Prostate gland (tissue), 2 donors: ENCODE results near the gene WBP1. TPM values are rescaled to one million over a fixed set of nuclear protein-coding genes. Genes with fewer than 3 reads are reported as not detected.
"Not testable (repeated sequence)": the region's sequence is repeated elsewhere in the genome, so short reads cannot be mapped to it uniquely, and the experiment has no call there.

Experiments
- DNase-seq: peaks from one replicate; pipeline ENCODE4 v3.0.0-alpha.2; 2019; ENCODE audit warnings: low spot score
- H3K27ac ChIP-seq, 2 donors: fragments of 200-600 bp; sonication (generic); 2 replicates each; pipeline ENCODE4 v1.5.1; 2017 to 2019
- H3K27me3 ChIP-seq: fragments of 200-600 bp; sonication (generic); replicated peaks from 2 replicates; pipeline ENCODE4 v1.5.1; 2019; ENCODE audit not compliant: insufficient read depth
- H3K36me3 ChIP-seq, 2 donors: fragments of 200-600 bp; sonication (generic); 1 replicate in 1 of 2; 2 replicates in 1 of 2; pipeline versions ENCODE4 v1.5.1 to v1.8.1; 2017 to 2019
- H3K4me1 ChIP-seq: fragments of 200-600 bp; sonication (generic); replicated peaks from 2 replicates; pipeline ENCODE4 v1.5.1; 2019
- H3K4me3 ChIP-seq, 2 donors: fragments of 200-600 bp; sonication (generic); 2 replicates each; pipeline ENCODE4 v1.5.1; 2017 to 2019
- H3K9me3 ChIP-seq: fragments of 200-600 bp; sonication (generic); 2 replicates; pipeline ENCODE4 v1.5.1; 2017
- CTCF ChIP-seq, 4 experiments: fragments of 200-600 bp in 2 of 4; fragments of 450-650 bp in 2 of 4; sonication (generic) in 2 of 4; IDR thresholded peaks; 1 replicate in 3 of 4; 2 replicates in 1 of 4; pipeline ENCODE4 v1.5.1; 2016 to 2019; ENCODE audit warnings: antibody characterized with exemption in 4 of 4, mild to moderate bottlenecking in 2 of 4, moderate library complexity in 2 of 4
- POLR2A ChIP-seq: fragments of 450-650 bp; IDR thresholded peaks from one replicate; pipeline ENCODE4 v1.6.1; 2016; ENCODE audit warnings: antibody characterized with exemption, mild to moderate bottlenecking
- POLR2AphosphoS5 ChIP-seq: sonication (generic); formaldehyde crosslinking; IDR thresholded peaks from one replicate; pipeline ENCODE4 v1.6.1; 2017; ENCODE audit warnings: antibody characterized with exemption
- WGBS: methylation state at CpG from one replicate; pipeline ENCODE4 v1.1.5; 2018; 5-methylcytosine and 5-hydroxymethylcytosine counted together
- intact Hi-C: fragments of 100-400 bp; cut with DNase I; formaldehyde crosslinking; loops from one replicate; pipeline ENCODE4 v1.14.2; 2022
- total RNA-seq, 2 donors: library from RNA; depleted of rRNA; stranded (reverse); fragments of >200 nt; gene quantifications; one replicate each; pipeline ENCODE4 v1.1.0, GENCODE V29; 2016

WBP1 gene
- total RNA-seq, 2 donors from 2014 or later, result 73.3 to 158 TPM

- TF ChIP-seq CTCF (IDR thresholded peaks at IDR 0.05), result no peak
- no peak for TF ChIP-seq POLR2AphosphoS5
- no peak for TF ChIP-seq POLR2A
- H3K36me3 ChIP-seq, result no peaks in the 10 kb centered on the region
- H3K27me3 ChIP-seq, result no peaks in the 10 kb centered on the region
- peak overlapping the region; percentile 67 to 73 for H3K4me3 ChIP-seq
- H3K27ac ChIP-seq, result peak overlapping the region; percentile 99
- 1% methylated on average over 27 of the region's 27 CpGs for WGBS
- DNase-seq, result no peak
- intact Hi-C loops, result no loop called here
- H3K4me1 ChIP-seq, result peaks cover 10% of the 10 kb centered on the region
- no peaks in the 10 kb centered on the region for H3K9me3 ChIP-seq
These were observed 1.1 kb upstream of the WBP1 start for GRCh38 chr2:74457129-74457548.

GRCh38 chr2:74457549-74458131 lies 598 bp upstream of the WBP1 start:
- peak overlapping the region; percentile 67 to 73 for H3K4me3 ChIP-seq
- H3K4me1 ChIP-seq, result peaks cover 10% of the 10 kb centered on the region
- WGBS, result under 1% methylated on average over 46 of the region's 46 CpGs
- H3K36me3 ChIP-seq, result peaks cover 0 to 3% of the 10 kb centered on the region in 2 donors
- no peaks in the 10 kb centered on the region for H3K9me3 ChIP-seq
- intact Hi-C loops, result no loop called here
- peak; percentile 69 for DNase-seq
- H3K27ac ChIP-seq, result peak overlapping the region; percentile 99
- TF ChIP-seq POLR2A, result peak; percentile 95
- no peak for TF ChIP-seq CTCF (IDR thresholded peaks at IDR 0.05)
- H3K27me3 ChIP-seq, result no peaks in the 10 kb centered on the region

- intact Hi-C loops, result no loop called here
- Histone ChIP-seq H3K4me1 (peaks cover 10% of the 10 kb centered on the region), H3K27ac (peak overlapping the region; percentile 78 to 99), H3K9me3 (no peaks in the 10 kb centered on the region), H3K36me3 (peaks cover 0 to 5% of the 10 kb centered on the region in 2 donors), H3K27me3 (no peaks in the 10 kb centered on the region), H3K4me3 (peak overlapping the region; percentile 67 to 73)
- TF ChIP-seq POLR2A (no peak), POLR2AphosphoS5 (no peak), CTCF (IDR thresholded peaks at IDR 0.05) (no peak)
- no peak for DNase-seq
- 6% methylated on average over 10 of the region's 10 CpGs for WGBS
These were observed 713 bp downstream of the WBP1 start for GRCh38 chr2:74458938-74459363.

- peak overlapping the region in 1 of 2 donors; percentile 73 for H3K4me3 ChIP-seq
- H3K27ac ChIP-seq, intact Hi-C loops, H3K27me3 ChIP-seq, H3K4me1 ChIP-seq, DNase-seq, H3K9me3 ChIP-seq, H3K36me3 ChIP-seq: not testable (repeated sequence)
- WGBS, result 77% methylated on average over 13 of the region's 13 CpGs
These were observed 1.4 kb downstream of the WBP1 start for GRCh38 chr2:74459503-74460118.

GRCh38 chr2:74460187-74460586 lies 1.9 kb downstream of the WBP1 start:
- intact Hi-C loops, H3K9me3 ChIP-seq, H3K36me3 ChIP-seq, H3K4me3 ChIP-seq, H3K27ac ChIP-seq, H3K27me3 ChIP-seq, H3K4me1 ChIP-seq, DNase-seq: not testable (repeated sequence)
- WGBS, result 76% methylated on average over 10 of the region's 10 CpGs
